ENCODE measurements around the gene SLC25A23. TPM values are rescaled to one million over a fixed set of nuclear protein-coding genes. Genes with fewer than 3 reads are reported as not detected.

SLC25A23 gene
- total RNA-seq, 1 donor from 2014 or later, result 36.9 TPM

DNA sequence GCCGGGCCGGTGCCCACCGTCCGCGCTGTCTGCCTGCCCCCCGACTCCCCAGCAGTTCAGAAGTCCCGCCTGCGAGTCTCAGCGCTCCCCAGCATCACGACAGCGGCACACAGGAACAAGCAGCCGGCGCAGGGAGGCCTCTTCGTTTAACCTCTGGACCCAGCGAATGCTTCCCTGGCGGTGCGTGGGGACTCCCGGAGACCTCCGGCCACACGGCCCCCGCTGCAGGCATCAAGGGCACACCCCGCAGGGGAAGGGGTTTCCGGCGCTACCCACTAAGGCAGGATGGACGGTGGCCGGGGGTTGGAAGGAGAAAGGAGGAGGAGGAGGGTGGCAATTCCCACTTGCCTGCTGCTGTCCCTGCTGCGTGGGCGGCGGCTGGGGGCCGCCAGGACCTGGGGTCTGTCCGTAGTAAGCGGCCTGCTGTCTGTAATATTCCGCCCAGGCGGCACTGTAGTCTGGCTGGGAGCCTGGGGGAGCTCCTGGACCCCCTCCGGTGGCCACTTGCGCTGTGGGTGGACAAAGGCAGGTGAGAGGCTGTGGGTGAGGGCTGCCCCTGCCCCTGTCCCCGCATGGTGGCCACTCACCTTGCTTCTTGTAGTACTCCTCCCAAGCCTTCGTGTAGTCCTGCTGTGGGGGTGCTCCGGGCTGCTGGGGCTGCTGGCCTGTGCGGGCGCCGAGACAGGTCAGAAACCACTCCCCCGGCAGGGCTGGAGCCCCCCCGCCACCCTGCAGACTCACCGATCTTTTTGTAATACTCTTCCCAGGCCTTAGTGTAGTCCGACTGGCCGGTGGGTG lies 44.6 kb downstream of the SLC25A23 start:
- Histone ChIP-seq H3K36me3 (ENCODE audit: control insufficient read depth, insufficient read depth, low read length) (peaks cover 35% of the 10 kb centered on the region), H3K4me3 (ENCODE audit: low read depth, low read length) (no peak overlapping the region), H3K27me3 (ENCODE audit: control insufficient read depth, insufficient read depth, low read length) (no peaks in the 10 kb centered on the region)
- DNase-seq (ENCODE audit: low read depth) (no peak), FAIRE-seq (no peak)
- TF ChIP-seq, protein P1, sequence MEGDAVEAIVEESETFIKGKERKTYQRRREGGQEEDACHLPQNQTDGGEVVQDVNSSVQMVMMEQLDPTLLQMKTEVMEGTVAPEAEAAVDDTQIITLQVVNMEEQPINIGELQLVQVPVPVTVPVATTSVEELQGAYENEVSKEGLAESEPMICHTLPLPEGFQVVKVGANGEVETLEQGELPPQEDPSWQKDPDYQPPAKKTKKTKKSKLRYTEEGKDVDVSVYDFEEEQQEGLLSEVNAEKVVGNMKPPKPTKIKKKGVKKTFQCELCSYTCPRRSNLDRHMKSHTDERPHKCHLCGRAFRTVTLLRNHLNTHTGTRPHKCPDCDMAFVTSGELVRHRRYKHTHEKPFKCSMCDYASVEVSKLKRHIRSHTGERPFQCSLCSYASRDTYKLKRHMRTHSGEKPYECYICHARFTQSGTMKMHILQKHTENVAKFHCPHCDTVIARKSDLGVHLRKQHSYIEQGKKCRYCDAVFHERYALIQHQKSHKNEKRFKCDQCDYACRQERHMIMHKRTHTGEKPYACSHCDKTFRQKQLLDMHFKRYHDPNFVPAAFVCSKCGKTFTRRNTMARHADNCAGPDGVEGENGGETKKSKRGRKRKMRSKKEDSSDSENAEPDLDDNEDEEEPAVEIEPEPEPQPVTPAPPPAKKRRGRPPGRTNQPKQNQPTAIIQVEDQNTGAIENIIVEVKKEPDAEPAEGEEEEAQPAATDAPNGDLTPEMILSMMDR (IDR thresholded peaks at IDR 0.05; ENCODE audit: insufficient read depth, low read length, severe bottlenecking), result no peak

DNA sequence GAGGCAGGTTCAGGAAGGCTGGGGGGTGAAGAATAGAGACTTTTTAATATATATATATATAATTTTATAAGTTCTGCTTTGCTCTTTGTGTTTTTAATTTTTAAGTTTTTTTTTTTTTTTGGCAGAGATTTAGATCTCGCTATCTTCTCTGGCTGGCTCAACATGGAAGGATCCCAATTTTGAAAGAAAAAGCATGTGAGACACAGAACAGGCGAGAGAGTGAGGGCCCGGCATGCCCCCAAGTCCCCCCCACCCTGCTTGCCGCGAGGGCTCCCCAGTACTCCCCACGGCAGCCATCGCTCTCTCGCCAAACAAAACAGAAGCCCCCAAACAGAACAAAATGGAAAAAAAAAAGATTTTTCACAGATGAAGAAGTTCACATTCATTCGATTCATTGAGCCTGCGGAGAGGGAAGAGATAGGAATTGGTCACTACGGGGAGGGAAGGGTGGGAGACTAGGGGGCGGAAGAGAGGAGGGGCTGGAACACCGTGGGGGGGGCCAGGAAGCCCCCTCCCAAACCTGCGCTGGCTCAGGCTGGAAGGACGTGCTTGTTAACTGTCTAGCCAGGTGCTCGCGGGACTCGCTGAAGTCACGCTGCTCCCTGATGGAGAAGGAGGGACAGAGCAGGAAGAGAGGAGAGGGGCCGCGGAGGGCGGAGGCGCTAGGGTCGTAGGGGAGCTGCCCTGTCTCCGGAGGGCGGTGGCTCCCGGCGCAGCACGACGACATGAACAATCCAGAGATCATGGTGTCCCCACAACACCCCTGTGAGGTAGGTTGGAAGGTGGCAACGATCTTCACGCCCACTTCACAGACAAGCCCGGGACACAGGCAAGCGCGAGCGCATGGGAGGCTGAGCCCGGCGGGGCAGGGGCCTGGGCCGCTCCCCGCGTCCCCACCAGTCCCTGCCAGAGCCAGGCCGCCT lies 45.6 kb downstream of the SLC25A23 start:
- FAIRE-seq (no peak), DNase-seq (ENCODE audit: low read depth) (no peak)
- Histone ChIP-seq H3K4me3 (ENCODE audit: low read depth, low read length) (no peak overlapping the region), H3K27me3 (ENCODE audit: control insufficient read depth, insufficient read depth, low read length) (no peaks in the 10 kb centered on the region), H3K36me3 (ENCODE audit: control insufficient read depth, insufficient read depth, low read length) (peaks cover 30% of the 10 kb centered on the region)
- TF ChIP-seq, protein P1 (IDR thresholded peaks at IDR 0.05; ENCODE audit: insufficient read depth, low read length, severe bottlenecking), result no peak

DNA sequence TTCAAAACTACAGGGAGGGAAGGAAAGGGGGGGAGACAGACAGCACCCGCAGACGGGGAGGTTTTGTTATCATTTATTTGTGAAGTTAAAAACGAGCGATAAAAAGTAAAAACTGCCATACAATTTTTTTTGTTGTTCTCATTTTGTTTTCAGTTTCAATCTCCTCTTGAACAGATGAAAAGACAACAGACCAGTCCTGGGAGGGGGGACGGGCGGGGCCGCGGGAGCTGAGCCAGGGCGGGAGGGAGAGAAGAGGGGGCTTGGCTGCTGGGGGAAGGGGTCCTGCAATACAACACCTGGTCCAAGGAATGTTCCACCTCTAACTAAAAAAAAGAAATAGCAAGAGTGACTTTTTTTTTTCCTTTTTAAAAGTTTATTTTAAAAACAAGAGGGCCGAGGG lies 46.3 kb downstream of the SLC25A23 start:
- TF ChIP-seq, protein P1 (IDR thresholded peaks at IDR 0.05; ENCODE audit: insufficient read depth, low read length, severe bottlenecking), result no peak
- no peak for FAIRE-seq
- H3K27me3 ChIP-seq (ENCODE audit: control insufficient read depth, insufficient read depth, low read length), result no peaks in the 10 kb centered on the region
- peaks cover 24% of the 10 kb centered on the region for H3K36me3 ChIP-seq (ENCODE audit: control insufficient read depth, insufficient read depth, low read length)
- no peak overlapping the region for H3K4me3 ChIP-seq (ENCODE audit: low read depth, low read length)
- DNase-seq (ENCODE audit: low read depth), result no peak

DNA sequence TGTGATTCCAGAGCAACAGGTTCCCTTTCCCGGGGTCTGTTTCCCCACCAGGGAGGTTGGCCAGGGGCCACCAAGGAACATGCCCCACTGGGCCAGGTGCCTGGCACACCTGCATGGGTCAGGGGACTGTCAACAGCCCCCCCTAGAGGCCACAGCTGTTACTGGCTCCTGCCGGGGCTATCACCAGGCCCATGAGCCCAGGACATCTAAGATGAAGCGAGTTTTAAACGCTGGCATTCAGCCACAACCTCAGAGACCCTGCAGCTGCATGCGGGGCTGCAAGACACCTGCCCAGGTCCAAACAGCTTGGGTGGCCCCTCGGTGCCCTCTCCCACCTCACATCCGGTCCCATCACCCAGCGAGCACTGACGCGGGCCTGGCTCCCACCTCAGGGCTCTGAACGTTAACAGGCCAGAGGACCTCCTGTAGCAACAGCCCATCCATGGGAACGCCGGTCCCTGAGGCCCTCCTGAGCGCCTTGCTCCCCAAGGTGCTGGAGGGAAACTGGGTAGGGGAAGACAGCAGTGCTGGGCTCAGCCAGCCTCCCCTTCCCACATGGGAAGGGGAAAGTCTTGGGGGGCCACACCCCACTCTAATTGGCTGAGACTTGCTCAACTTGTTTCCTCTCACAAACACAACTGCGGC lies 47.0 kb downstream of the SLC25A23 start:
- DNase-seq (ENCODE audit: low read depth) (peak; percentile 23), FAIRE-seq (no peak)
- H3K4me3 ChIP-seq (ENCODE audit: low read depth, low read length), result no peak overlapping the region
- TF ChIP-seq, protein P1 (IDR thresholded peaks at IDR 0.05; ENCODE audit: insufficient read depth, low read length, severe bottlenecking), result peak; percentile 77
- H3K36me3 ChIP-seq (ENCODE audit: control insufficient read depth, insufficient read depth, low read length), result peaks cover 18% of the 10 kb centered on the region
- H3K27me3 ChIP-seq (ENCODE audit: control insufficient read depth, insufficient read depth, low read length), result no peaks in the 10 kb centered on the region

GRCh38 chr19:6412061-6412446 lies 47.5 kb downstream of the SLC25A23 start:
- no peaks in the 10 kb centered on the region for H3K27me3 ChIP-seq (ENCODE audit: control insufficient read depth, insufficient read depth, low read length)
- DNase-seq (ENCODE audit: low read depth), result no peak
- no peak for FAIRE-seq
- H3K4me3 ChIP-seq (ENCODE audit: low read depth, low read length), result no peak overlapping the region
- H3K36me3 ChIP-seq (ENCODE audit: control insufficient read depth, insufficient read depth, low read length), result peaks cover 15% of the 10 kb centered on the region
- TF ChIP-seq, protein P1 (IDR thresholded peaks at IDR 0.05; ENCODE audit: insufficient read depth, low read length, severe bottlenecking), result no peak

Measured in bronchial epithelial cell (primary cell).